Esophagus muscularis mucosa (tissue), 3 donors: ENCODE data around the gene PCSK9.

ENCODE experiments used
- CTCF ChIP-seq, 3 experiments: fragments of 200-600 bp in 2 of 3; fragments of 450-650 bp in 1 of 3; sonication (generic) in 2 of 3; IDR thresholded peaks; one replicate each; pipeline ENCODE4 v1.5.1; 2017 to 2019; ENCODE audit warnings: antibody characterized with exemption in 3 of 3, mild to moderate bottlenecking in 2 of 3, moderate library complexity in 1 of 3
- POLR2A ChIP-seq: fragments of 450-650 bp; IDR thresholded peaks from one replicate; pipeline ENCODE4 v1.6.1; 2017; ENCODE audit warnings: antibody characterized with exemption, moderate library complexity, mild to moderate bottlenecking, low read depth
- POLR2AphosphoS5 ChIP-seq, 2 donors: sonication (generic); formaldehyde crosslinking; IDR thresholded peaks; one replicate each; pipeline ENCODE4 v1.6.1; 2017; ENCODE audit warnings: antibody characterized with exemption in 2 of 2

GRCh38 chr1:55012661-55013060 lies 26.7 kb upstream of the PCSK9 start:
- no peak for TF ChIP-seq POLR2A
- no peak for TF ChIP-seq CTCF (IDR thresholded peaks at IDR 0.05)
- TF ChIP-seq POLR2AphosphoS5 (IDR thresholded peaks at IDR 0.05): no peak
